Activated T-helper 1 cell treated with Interleukin-2 at 50 U/mL for 16 hours (primary cell): ENCODE data around the gene IL1RAPL2.
"Not testable (repeated sequence)": the region's sequence is repeated elsewhere in the genome, so short reads cannot be mapped to it uniquely, and the experiment has no call there.

Source experiments
- DNase-seq: peaks from one replicate; pipeline ENCODE4 v3.0.0-alpha.2; 2020; ENCODE audit warnings: low read depth

The IL1RAPL2 gene

DNA sequence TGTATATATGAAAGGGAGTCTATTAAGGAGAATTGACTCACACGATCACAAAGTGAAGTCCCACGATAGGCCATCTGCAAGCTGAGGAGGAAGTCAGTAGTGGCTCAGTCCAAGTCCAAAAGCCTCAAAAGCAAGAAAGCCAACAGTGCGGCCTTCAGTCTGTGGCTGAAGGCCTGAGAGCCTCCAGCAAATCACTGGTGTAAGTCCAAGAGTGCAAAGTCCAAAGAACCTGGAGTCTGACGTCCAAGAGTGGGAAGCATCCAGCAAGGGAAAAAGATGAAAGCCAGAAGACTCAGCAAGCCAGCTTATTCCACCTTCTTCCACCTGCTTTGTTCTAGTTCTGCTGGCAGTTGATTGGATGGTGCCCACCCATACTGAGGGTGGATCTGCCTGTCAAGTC lies 104.1 kb downstream of the IL1RAPL2 start:
- DNase-seq, result no peak

DNA sequence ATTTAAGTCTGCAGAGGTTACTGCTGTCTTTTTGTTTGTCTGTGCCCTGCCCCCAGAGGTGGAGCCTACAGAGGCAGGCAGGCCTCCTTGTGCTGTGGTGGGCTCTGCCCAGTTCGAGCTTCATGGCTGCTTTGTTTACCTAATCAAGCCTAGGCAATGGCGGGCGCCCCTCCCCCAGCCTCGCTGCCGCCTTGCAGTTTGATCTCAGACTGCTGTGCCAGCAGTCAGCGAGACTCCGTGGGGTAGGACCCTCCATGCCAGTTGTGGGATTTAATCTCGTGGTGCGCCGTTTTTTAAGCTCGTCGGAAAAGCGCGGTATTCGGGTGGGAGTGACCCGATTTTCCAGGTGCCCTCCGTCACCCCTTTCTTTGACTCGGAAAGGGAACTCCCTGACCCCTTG lies 111.5 kb downstream of the IL1RAPL2 start:
- DNase-seq, result not testable (repeated sequence)

DNA sequence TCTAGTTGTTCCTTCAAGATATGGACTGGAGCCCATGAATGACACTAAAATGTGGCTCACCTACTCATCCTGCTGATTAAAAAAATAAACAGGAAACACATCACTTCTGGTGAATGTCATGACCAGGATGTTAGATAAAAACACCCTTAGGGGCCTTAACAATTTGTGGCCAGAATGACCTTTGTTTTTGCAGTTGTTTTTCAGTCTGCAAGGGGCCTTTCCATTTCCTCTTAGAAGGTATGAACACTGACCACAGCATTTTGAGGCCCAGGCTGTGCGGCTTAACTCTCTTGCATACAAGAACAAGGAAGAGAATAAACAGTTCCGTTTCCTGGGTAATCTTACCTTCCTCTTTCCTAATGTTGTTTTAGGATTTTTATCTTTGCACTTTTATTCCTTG lies 113.2 kb downstream of the IL1RAPL2 start:
- no peak for DNase-seq

DNA sequence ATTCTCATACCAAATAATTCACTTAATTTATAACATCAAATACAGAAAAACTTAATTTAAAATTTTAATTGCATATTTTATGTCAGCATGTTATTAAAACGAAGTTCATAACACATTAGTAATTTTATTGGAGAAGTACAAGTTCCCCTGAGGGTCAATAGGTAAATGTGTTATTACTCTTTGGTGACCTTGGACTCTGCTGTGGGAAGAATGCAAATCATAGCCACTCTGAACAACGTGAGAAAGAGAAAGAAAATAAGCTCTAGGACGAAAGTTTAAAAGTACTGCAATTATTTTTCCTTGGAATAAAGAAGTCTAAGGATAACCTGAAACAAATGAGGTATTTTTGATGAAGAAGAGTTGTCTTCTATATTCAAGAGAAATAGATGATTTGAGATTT lies 115.2 kb downstream of the IL1RAPL2 start:
- DNase-seq, result no peak

DNA sequence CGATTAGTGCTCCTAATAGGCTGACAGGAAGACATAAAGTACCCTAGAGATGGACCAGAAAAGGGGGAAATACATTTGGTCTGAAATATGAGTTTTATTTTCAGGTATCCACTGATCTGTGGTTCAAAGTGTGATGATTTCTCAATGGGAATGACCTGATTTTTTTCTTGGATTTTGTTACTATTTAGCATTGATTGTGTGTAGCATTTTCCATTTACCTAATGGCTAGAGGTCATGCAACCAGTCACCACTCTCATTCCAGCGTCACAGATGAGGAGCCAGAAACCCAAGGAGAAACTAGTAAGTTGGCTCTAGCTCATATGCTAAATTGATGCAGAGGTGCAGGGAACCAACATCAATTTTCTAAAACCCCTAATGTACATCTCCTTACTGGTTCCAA lies 118.1 kb downstream of the IL1RAPL2 start:
- DNase-seq, result no peak

DNA sequence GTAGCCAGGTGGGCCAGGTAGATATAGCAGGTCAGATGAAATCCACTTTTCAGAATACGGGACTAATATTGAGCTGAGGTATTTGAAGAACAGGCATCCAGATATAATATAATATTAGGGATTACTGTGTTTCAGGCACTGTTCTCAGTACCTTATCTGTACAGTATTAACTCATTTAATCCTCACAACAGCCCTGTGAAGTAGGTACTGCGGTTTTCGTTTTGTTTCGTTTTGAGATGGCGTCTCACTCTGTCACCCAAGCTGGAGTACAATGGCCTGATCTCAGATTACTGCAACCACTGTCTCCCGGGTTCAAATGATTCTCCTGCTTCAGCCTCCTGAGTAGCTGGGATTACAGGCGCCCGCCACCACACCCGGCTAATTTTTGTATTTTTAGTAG lies 129.6 kb downstream of the IL1RAPL2 start:
- DNase-seq, result no peak

DNA sequence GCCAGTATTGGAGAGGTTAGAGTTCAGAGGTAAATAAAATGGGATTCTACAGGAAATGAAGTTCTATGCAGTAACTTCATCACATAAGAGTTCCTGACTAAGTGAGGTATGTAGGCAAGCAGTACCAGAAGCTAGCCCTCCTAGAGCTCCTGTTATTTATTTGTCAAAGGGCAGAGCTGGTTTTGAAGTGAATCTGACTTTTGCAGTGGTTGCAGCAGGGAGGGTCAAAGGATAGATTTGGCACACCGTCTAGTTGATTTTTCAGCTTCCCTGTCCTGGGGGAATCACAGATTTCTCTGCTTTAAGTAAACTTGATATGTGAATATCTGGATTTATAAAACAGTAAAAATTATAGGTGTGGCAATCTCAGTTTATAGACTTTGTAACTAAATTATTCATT lies 130.7 kb downstream of the IL1RAPL2 start:
- DNase-seq, result no peak

DNA sequence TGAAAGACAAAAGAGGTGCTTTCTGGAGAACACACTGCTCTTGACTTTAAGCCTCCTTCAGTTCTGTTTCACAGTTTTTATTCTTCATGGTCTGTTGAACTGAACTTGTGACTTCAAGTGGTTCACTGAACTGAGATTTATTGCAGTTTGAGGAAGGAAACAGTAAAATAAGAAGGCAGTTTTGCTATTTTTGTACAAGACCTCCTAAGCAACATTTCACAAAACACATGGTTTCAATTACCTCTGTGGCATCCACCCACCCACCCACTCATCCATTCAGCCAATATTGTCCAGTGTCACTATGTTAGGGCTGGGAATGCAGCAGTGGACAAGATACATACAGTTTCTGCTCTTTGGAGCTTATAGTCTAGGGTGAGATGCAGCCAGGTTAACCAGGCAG lies 131.3 kb downstream of the IL1RAPL2 start:
- DNase-seq, result no peak

DNA sequence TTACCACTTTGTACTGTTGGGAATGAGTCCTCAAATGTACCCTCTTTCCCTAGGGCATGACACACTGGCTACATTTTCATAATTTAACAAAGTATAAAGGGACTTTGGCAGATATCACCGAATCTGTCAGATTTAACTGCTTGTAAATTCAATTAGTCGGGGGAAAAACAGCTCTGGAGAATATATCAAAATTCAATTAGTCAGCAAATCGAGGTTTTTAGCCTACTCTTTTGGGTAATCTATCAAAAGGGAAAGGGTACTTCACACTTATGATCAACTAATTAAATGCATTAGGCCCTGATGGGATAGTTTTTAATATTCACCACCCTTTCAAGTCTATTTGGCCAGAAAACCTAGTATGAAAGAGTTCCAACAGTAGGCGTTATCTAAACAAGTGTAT lies 141.0 kb downstream of the IL1RAPL2 start:
- no peak for DNase-seq

DNA sequence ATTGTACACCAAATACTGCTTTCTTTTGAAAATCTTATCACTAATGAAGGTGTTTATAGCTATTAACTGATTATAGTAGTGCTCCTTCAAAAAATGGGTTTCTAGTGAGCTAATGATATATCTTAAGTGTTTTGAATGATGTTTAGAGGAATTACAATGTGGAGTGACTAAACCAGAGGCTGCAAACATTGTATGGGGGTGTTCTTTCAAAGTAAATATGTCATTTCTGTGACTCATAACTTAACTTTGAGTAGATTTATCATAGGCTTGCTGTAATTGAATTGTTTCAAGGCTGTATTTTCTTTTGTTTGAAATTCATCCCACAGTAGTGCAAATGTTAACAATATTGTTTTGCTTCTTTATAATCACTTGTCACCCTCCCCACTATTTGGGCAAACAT lies 141.6 kb downstream of the IL1RAPL2 start:
- DNase-seq, result no peak

DNA sequence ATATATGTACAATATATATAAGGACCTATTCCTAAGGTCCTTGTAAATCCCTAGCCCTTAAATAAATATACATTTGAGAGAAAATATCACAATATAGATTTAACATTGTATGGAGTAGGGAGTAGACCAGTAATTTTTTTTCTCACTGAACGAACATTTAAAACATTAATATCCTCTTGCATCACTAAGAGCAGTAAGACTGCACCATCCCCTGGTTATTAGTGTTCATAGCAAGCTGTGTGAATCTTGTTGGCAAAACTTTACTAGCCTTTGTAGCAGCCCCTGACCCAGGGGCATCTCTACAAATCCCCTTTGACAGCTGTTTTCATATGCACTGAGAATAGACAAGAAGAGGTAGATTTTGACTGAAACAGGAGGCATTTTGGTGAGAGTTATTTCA lies 146.5 kb downstream of the IL1RAPL2 start:
- no peak for DNase-seq

DNA sequence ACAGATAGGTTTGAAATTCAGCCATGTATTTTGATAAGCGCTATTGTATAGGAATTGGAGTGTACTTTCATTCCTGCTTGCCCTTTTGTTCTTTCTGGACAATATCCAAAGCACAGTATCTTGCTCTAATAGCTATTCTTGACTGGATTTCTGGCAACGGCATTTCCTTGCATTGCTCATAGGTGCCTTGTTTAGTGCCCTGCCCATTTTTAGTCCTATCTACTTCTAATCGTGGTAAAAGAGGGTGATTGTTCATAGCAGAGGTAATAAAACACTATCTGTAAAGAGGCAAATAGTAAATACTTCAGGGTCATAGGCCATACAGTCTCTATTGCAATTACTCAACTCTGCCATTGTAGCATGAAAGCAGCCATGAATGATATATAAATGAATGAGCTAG lies 155.9 kb downstream of the IL1RAPL2 start:
- DNase-seq, result no peak

DNA sequence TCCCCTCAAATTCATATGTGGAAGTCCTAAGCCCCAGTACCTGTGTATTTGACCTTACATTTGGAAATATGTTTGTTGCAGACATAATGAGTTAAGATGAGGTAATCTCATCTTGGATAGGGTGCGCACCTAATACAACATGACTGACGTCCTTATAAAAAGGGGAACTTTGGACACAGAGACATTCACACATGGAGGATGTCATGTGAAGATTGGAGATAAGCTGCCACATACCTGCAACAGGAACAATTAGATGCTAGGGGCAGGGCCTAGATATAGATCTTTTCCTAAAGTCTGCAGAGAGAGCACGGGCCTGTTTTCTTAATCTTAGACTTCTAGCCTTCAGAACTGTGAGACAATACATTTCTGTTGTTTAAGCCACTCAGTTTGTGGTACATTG lies 162.5 kb downstream of the IL1RAPL2 start:
- no peak for DNase-seq

DNA sequence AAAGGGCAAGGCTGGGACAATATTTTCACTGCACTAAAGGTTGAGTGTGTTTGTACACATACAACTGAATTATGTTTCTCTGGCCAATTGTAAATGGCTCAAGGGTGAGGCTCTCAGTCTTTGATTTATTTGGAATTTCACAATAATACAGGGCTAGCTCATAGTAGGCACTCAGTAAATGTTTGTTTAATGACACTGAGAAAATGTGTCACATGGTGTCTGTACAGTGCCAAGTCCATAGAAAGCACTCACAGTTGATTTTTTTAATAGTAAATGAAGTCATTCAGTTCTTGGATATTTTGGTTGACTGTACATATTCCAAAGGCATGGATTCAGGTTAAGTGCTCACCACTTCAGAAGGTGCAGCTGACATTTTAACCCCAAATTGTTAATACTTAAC lies 176.4 kb downstream of the IL1RAPL2 start:
- no peak for DNase-seq

DNA sequence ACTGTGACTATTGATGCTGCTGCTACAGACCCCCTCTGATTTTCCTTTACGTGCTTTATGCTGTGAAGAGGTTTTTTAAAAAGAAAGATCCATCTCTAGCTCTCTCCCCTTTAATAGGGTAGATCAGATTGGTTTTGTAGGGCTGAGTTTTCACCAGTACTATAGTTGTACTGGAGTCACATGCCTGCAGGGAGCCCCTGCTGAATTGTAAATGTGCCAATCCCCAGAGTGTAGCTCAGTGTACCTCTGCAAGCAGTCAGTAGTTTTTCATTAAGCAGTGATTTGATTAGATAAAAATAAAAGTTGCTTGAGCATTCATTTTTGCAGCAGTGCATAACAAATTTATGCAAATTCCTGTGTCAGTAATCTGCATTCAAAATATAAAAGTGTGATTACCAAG lies 179.2 kb downstream of the IL1RAPL2 start:
- no peak for DNase-seq

DNA sequence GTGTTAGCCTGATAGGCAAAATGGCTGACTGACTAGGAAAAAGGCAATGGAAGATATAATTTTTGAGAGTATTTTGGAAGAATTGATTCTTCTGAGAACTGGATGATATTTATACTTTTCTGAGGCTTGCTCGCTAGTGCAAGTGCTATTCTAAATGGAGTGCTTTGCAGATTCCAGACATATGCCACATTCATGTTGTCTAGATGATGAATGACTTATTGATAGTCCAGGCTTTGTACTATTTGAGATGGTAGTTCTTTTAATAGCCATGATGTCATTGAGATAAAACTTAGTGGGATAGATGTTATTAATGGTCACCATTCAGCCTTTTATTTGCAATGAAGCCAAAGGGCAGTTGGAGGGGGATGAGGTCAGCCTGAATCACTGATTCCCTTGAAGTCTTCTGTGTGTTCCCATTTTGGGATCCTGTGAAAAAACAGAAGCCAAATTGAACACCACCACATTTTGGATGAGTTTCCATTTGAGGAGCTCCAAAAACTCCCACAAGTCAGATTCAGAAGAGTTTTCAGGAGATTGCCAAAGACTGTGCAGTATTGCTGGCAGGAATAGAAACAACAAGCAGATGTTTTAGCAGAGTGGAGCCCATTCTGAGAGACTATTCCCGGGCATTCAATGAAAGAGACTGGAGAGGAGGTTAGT lies 184.1 kb downstream of the IL1RAPL2 start:
- DNase-seq, result no peak

DNA sequence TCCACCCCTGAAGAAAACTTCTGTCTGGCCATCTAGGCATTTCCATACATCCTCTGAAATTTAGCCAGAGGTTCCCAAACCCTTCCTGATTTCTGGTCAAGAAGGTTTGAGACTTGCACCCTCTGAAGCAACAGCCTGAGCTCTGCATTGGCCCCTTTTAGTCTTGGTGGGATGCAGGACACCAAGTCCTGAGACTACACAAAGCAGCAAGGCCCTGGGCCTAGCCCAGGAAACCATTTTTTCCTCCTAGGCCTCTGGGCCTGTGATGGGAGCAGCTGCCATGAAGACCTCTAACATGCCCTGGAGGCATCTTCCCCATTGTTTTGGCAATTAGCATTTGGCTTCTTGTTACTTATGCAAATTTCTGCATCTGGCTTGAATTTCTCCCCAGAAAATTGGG lies 196.6 kb downstream of the IL1RAPL2 start:
- no peak for DNase-seq

DNA sequence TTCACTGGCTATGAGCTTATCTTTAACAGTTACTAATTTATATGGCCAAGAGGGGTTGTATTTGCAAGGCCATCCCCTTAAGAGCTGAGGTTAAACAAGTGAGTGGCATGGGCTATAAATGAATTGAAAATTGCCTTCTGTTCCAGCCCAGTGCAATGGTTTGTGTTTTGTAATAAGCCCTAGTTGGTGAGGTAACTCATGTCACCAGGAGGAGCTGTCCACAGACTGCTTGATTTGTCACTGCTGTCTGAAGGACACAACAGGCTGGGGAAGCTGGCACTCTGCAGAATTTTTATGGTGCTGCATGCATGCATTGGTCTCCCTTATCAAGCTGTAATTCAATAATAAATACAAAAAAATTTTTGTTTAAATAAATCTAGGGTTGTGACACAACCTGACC lies 223.8 kb downstream of the IL1RAPL2 start:
- DNase-seq, result no peak

DNA sequence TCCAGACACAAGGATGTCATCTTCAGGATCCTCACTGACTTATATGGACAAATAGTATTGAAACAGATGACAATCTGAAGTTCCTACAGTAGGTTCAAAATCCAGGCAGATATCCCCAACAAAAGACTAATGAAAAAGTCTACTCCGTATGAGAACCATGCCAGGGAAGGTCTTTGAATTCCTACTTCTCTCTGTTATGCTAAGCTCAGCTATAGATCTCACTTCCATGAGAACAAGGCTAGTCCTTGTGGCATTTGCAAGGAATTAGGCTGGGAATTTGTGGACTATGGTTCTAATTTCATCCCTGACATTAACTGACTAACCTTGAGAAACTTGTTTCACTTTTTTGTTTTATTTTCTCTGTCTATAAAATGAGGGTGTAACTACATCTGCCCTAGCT lies 229.8 kb downstream of the IL1RAPL2 start:
- DNase-seq, result no peak

DNA sequence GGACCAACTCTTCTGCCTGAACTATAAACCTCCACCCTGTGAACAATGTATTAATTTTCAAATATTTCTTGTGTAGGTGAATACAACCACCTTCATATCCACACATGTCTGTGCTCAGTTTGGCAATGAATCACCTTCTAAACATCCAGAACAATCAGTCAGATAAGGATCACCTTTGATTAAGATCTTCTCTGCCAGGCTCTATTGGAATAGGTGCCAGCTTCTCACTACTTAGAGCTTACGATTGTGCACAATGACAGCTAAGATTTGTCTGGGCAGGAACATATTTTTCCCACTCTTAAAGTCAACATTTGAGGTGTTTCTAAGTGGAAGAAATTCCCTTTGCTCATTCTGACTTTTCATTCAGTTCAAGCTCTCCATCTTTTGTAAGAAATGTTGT lies 237.2 kb downstream of the IL1RAPL2 start:
- DNase-seq, result no peak

DNA sequence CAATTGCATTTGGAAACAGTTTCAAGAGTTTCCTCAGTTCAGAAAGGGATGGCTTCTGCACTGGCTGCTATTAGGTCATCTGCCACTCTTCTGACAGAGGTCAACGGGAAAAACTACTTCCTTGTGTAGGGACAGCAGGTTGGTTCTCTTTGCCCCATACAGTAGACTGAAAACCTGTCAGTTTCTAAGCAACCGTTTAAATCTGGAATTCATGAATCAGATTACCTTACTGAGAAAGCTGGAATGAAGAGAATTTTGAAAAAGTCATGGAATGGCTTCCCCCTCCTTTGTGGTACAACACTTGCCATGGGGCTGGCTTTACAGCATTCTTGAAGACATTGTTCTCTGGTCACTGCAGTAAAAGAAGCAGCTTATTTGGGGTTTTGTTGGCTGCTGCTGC lies 240.3 kb downstream of the IL1RAPL2 start:
- DNase-seq, result no peak

DNA sequence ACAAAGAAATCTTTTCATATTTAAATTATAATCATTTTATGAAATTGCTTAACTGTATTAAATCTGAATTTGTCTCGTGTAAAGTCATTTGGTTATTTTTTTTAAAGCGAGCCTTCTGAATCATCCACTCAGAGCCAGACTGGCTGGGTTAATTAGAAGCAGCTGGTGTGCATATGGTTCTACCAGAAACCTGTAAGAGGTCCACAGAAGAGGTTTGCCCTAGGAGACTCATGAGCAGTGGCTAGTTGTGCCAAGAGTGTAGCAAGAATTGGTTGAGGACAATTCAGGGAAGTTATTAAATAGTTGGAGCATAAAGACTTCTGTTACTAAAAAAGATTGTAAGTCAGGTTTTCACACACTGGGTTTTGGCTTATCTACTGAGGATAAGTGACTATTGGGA lies 267.4 kb downstream of the IL1RAPL2 start:
- DNase-seq, result no peak

DNA sequence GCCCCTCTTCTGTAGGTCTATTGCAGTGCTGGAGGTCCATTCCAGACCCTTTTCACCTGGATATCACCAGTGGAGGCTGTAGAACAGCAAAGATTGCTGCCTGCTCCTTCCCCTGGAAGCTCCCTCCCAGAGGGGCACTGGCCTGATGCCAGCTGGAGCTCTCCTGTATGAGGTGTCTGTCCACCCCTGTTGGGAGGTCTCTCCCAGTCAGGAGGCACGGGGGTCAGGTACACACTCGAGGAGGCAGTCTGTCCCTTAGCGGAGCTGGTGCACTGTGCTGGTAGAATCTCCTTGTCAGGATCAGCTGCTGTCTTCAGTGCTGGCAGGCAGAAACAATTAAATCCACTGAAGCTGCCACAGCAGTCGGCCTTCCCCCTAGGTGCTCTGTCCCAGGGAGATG lies 276.6 kb downstream of the IL1RAPL2 start:
- DNase-seq, result no peak

DNA sequence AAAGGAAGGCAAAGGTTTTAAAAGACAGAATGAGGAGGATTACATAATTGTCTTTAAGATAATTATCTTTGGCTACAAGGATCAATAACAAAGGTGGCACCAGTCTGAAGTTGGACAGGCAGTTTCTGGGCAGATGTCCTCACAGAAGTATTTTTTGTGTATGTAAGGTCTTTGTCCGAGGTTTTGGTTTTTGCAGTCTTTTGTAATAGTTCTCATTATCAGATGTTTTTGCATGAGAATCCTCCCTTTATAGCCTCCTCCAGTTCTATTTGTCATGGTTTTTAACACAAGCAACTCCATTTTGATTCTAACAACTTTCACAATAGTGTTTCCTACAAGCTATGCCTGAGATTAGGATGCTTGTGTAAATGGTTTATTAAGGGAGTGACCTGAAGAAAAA lies 286.2 kb downstream of the IL1RAPL2 start:
- no peak for DNase-seq

DNA sequence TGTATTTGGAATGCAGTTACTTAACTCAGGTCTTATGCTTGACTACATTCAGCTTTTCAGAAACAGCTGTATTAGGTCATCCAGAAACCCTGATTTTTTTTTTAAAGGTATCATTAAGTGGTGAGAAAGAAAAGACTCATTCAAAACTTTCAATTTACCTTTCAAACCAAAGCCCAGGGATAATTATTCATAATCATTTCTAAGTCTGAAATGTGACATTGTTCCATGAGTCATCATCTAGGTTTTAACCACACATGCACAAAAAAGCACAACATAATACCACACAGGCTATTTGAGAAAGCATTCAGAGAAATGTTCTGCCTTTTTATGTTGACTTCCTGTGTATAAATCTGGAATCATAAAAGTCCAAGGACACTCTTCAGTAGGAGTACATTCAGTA lies 288.2 kb downstream of the IL1RAPL2 start:
- no peak for DNase-seq
